ENCODE results near the gene A3GALT2.

A3GALT2 gene

DNA sequence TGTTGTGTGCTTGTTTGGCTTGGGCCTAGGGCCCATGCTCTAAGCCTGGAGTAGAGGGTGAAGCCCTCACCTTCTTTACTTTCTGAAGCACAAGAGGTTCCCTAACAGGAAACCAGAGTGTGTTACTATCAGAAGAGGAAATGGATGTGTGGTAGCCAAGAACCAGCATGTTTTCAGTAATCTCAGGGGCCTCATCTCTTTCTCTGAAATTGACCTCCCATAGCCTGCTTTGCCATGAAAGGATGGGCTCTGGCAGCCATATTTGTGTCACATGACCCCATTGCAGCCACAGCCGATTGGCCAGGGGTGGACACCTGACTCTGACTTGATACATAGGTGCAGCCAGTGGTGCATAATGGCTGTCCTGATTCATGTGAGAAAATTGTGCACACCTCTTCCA lies 18.6 kb downstream of the A3GALT2 start:
- TF ChIP-seq GATA2 (IDR thresholded peaks at IDR 0.05; ENCODE audit: low read depth, low read length) (no peak), GATA3 (IDR thresholded peaks at IDR 0.05; ENCODE audit: low read depth, low read length) (no peak)

DNA sequence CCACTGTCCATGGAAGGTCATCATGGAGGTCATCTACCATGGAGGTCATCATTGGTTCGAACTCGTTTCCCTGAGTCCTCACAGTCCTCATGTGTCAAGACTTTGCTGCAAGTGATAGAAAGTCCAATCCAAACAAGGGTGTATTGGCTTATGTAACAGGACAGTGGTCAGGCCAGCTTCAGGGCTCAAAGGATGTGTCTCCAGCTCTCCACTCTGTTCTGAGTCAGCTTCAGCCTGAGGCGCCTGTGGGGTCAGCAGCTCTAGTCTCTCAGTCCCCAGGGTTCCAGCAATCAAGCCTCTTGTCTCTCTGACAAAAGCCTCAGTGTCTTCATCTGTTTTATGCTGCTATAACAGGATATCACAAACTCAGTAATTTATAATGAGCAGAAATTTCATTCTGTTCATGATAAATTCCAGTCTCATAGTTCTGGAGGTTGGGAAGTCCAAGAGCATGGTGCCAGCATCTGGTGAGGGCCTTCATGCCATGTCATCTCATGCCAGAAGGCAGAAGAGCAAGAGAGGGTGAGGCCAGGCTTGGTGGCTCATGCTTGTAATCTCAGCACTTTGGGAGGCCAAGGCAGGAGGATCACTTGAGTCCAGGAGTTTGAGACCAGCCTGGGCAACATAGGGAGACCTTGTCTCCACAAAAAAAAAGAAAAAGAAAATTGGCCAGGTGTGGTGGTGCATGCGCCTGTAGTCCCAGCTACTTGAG lies 19.5 kb downstream of the A3GALT2 start:
- no peak for TF ChIP-seq GATA2 (IDR thresholded peaks at IDR 0.05; ENCODE audit: low read depth, low read length)
- TF ChIP-seq GATA3 (IDR thresholded peaks at IDR 0.05; ENCODE audit: low read depth, low read length) = no peak

GRCh38 chr1:33300673-33301072 lies 20.2 kb downstream of the A3GALT2 start:
- TF ChIP-seq GATA3 (IDR thresholded peaks at IDR 0.05; ENCODE audit: low read depth, low read length) (no peak), GATA2 (IDR thresholded peaks at IDR 0.05; ENCODE audit: low read depth, low read length) (no peak)

DNA sequence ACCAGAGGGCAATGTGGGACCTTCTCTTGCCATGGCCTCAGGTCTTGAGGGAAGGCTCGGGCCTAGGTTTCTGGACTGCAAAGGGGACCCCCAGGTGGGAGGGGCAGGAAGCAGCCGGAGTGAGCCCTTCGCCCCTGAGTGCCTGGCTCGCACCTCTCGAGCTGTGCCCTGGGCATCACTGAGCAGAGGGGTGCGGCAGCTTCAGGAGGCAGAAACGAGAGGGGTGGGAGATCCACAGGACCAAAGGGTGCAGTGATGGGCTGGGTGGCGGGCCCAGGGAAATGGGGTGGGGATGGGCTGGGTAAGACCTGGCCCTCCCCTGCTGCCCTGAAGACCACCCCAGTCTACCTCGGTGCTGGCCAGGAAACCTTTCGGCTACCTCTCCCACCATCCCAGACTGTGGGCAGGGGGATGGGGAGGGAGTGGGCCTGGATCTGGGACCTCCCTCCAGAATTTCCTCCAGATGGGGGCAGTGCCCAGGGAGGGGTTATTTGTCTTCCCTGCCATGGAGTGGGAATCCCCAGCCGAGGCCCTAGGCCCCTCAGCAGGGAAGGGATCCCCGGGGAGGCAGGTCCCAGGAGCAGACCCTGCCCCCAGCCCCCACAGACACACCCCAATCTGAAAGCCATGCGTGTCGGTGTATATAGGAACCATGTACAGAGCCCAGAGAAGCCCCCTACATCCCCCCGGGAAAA lies 21.3 kb downstream of the A3GALT2 start:
- TF ChIP-seq GATA2 (IDR thresholded peaks at IDR 0.05; ENCODE audit: low read depth, low read length) = no peak
- no peak for TF ChIP-seq GATA3 (IDR thresholded peaks at IDR 0.05; ENCODE audit: low read depth, low read length)

DNA sequence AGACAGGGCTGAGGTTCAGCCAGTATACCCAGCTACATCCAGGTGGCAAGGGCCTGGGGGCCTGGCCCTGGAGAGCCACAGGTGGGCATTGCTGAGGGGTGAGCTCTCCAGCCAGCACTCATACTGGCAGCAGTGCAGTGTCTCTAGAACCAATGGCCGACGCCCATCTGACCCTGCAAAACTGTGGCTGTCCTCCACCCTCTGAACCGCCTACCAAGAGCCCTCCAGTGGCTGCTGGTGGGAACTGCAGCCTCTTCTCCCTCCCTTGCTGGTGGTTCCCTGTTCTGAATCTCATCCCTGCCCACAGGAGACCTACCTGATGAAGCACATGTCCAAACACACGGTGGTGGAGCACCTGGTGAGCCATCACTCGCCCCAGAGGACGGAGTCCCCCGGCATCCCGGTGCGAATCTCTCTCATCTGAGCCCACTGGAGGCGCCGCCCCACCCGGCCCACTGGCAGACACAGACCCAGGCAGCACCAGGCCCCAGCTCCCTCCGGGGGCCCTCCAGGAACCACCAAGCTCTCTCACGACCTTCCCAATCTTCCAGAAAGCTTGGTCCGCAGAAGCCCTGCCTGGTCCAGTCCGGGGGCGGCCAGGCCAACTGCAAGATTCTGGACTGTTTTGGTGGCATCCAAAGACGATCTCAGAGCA lies 22.1 kb downstream of the A3GALT2 start:
- no peak for TF ChIP-seq GATA3 (IDR thresholded peaks at IDR 0.05; ENCODE audit: low read depth, low read length)
- no peak for TF ChIP-seq GATA2 (IDR thresholded peaks at IDR 0.05; ENCODE audit: low read depth, low read length)

- no peak for TF ChIP-seq GATA3 (IDR thresholded peaks at IDR 0.05; ENCODE audit: low read depth, low read length)
- no peak for TF ChIP-seq GATA2 (IDR thresholded peaks at IDR 0.05; ENCODE audit: low read depth, low read length)
Measured at GRCh38 chr1:33297911-33298622, 22.8 kb downstream of the A3GALT2 start.

DNA sequence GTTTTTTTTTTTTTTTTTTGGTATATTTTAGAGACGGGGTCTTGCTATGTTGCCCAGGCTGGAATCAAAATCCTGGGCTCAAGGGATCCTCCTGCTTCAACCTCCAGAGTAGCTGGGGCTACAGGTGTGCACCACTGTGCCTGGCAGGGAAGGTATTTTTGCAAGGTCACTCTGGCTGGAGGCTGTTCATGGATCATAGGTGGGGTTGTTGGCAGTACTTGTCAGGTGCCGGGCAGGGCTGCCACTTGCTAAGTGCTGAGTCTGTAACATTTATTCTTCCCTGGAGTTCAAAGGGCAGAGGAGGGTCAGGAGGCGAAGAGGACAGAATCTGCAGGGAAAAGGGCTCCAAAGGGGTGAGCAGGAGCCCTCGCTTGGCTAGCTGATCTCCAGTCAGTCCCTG lies 24.1 kb downstream of the A3GALT2 start:
- TF ChIP-seq GATA3 (IDR thresholded peaks at IDR 0.05; ENCODE audit: low read depth, low read length) (no peak), GATA2 (IDR thresholded peaks at IDR 0.05; ENCODE audit: low read depth, low read length) (no peak)

DNA sequence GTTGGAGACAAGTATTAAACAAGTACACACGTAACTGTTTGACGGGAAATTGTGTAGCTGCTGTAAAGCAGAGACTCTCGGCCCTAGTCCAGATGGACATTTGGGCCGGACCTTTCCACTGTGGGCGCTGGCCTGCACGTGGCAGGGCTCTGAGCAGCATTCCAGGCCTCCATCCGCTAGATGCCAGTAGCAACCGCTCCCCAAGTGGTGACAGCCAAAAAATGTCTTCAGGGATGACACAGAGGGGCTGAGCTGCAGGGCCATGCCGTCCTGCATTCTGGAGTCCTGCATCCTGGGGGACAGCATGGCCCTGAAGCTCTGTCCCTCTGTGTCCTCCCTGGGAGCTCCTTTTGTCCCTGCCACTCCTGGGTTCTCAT lies 24.8 kb downstream of the A3GALT2 start:
- TF ChIP-seq GATA2 (IDR thresholded peaks at IDR 0.05; ENCODE audit: low read depth, low read length) (no peak), GATA3 (IDR thresholded peaks at IDR 0.05; ENCODE audit: low read depth, low read length) (no peak)

GRCh38 chr1:33295450-33296081 lies 25.3 kb downstream of the A3GALT2 start:
- TF ChIP-seq GATA3 (IDR thresholded peaks at IDR 0.05; ENCODE audit: low read depth, low read length) = no peak
- no peak for TF ChIP-seq GATA2 (IDR thresholded peaks at IDR 0.05; ENCODE audit: low read depth, low read length)

- TF ChIP-seq GATA3 (IDR thresholded peaks at IDR 0.05; ENCODE audit: low read depth, low read length) (no peak), GATA2 (IDR thresholded peaks at IDR 0.05; ENCODE audit: low read depth, low read length) (no peak)
Measured at GRCh38 chr1:33295023-33295422, 25.9 kb downstream of the A3GALT2 start.

- TF ChIP-seq GATA3 (IDR thresholded peaks at IDR 0.05; ENCODE audit: low read depth, low read length) (no peak), GATA2 (IDR thresholded peaks at IDR 0.05; ENCODE audit: low read depth, low read length) (no peak)
Measured at GRCh38 chr1:33294071-33295010, 26.6 kb downstream of the A3GALT2 start.

GRCh38 chr1:33292726-33293340 lies 28.1 kb downstream of the A3GALT2 start:
- TF ChIP-seq GATA3 (IDR thresholded peaks at IDR 0.05; ENCODE audit: low read depth, low read length) (no peak), GATA2 (IDR thresholded peaks at IDR 0.05; ENCODE audit: low read depth, low read length) (no peak)

DNA sequence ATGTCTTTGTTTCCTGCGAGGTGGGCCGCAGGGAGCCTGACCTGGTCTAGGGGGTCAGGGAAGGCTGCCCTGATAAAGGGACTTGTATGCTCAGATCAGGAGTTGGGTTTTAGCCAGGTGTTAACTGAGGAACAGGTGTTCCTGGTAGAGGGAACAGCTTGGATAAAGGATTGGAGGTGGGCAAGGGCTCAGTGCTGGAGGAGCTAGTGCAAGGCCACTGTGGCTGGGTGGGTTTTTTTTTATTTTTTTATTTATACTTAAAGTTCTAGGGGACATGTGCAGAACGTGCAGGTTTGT lies 31.1 kb downstream of the A3GALT2 start:
- TF ChIP-seq GATA3 (IDR thresholded peaks at IDR 0.05; ENCODE audit: low read depth, low read length) (no peak), GATA2 (IDR thresholded peaks at IDR 0.05; ENCODE audit: low read depth, low read length) (no peak)
